Prostate gland (tissue), 2 donors: Measurements from ENCODE around the gene UPP1. TPM values are rescaled to one million over a fixed set of nuclear protein-coding genes. Genes with fewer than 3 reads are reported as not detected.
A peak's percentile ranks its signal among the peaks of the same experiment; 100 is the strongest.

Experiments used
- DNase-seq: peaks from one replicate; pipeline ENCODE4 v3.0.0-alpha.2; 2019; ENCODE audit warnings: low spot score
- H3K27ac ChIP-seq, 2 donors: fragments of 200-600 bp; sonication (generic); 2 replicates each; pipeline ENCODE4 v1.5.1; 2017 to 2019
- H3K27me3 ChIP-seq: fragments of 200-600 bp; sonication (generic); replicated peaks from 2 replicates; pipeline ENCODE4 v1.5.1; 2019; ENCODE audit not compliant: insufficient read depth
- H3K36me3 ChIP-seq, 2 donors: fragments of 200-600 bp; sonication (generic); 1 replicate in 1 of 2; 2 replicates in 1 of 2; pipeline versions ENCODE4 v1.5.1 to v1.8.1; 2017 to 2019
- H3K4me1 ChIP-seq: fragments of 200-600 bp; sonication (generic); replicated peaks from 2 replicates; pipeline ENCODE4 v1.5.1; 2019
- H3K4me3 ChIP-seq, 2 donors: fragments of 200-600 bp; sonication (generic); 2 replicates each; pipeline ENCODE4 v1.5.1; 2017 to 2019
- H3K9me3 ChIP-seq: fragments of 200-600 bp; sonication (generic); 2 replicates; pipeline ENCODE4 v1.5.1; 2017
- POLR2A ChIP-seq: fragments of 450-650 bp; IDR thresholded peaks from one replicate; pipeline ENCODE4 v1.6.1; 2016; ENCODE audit warnings: antibody characterized with exemption, mild to moderate bottlenecking
- POLR2AphosphoS5 ChIP-seq: sonication (generic); formaldehyde crosslinking; IDR thresholded peaks from one replicate; pipeline ENCODE4 v1.6.1; 2017; ENCODE audit warnings: antibody characterized with exemption
- WGBS: methylation state at CpG from one replicate; pipeline ENCODE4 v1.1.5; 2018; 5-methylcytosine and 5-hydroxymethylcytosine counted together
- intact Hi-C: fragments of 100-400 bp; cut with DNase I; formaldehyde crosslinking; loops from one replicate; pipeline ENCODE4 v1.14.2; 2022
- total RNA-seq, 2 donors: library from RNA; depleted of rRNA; stranded (reverse); fragments of >200 nt; gene quantifications; one replicate each; pipeline ENCODE4 v1.1.0, GENCODE V29; 2016
- TF ChIP-seq, protein P1 (sequence below), 4 experiments: fragments of 200-600 bp in 2 of 4; fragments of 450-650 bp in 2 of 4; sonication (generic) in 2 of 4; IDR thresholded peaks; 1 replicate in 3 of 4; 2 replicates in 1 of 4; pipeline ENCODE4 v1.5.1; 2016 to 2019; ENCODE audit warnings: antibody characterized with exemption in 4 of 4, mild to moderate bottlenecking in 2 of 4, moderate library complexity in 2 of 4

Gene UPP1
- total RNA-seq = 10 to 100 TPM in 1 of 2 donors, 1 to 10 TPM in 1; 4.9 to 13.0 TPM

- intact Hi-C loops = no loop called here
- WGBS = 3% methylated on average over 30 of the region's 96 CpGs
- no peaks in the 10 kb centered on the region for H3K9me3 ChIP-seq
- TF ChIP-seq POLR2A (peak; percentile 81), POLR2AphosphoS5 (no peak)
- TF ChIP-seq, protein P1, sequence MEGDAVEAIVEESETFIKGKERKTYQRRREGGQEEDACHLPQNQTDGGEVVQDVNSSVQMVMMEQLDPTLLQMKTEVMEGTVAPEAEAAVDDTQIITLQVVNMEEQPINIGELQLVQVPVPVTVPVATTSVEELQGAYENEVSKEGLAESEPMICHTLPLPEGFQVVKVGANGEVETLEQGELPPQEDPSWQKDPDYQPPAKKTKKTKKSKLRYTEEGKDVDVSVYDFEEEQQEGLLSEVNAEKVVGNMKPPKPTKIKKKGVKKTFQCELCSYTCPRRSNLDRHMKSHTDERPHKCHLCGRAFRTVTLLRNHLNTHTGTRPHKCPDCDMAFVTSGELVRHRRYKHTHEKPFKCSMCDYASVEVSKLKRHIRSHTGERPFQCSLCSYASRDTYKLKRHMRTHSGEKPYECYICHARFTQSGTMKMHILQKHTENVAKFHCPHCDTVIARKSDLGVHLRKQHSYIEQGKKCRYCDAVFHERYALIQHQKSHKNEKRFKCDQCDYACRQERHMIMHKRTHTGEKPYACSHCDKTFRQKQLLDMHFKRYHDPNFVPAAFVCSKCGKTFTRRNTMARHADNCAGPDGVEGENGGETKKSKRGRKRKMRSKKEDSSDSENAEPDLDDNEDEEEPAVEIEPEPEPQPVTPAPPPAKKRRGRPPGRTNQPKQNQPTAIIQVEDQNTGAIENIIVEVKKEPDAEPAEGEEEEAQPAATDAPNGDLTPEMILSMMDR (IDR thresholded peaks at IDR 0.05) = no peak
- H3K27me3 ChIP-seq = no peaks in the 10 kb centered on the region
- DNase-seq = peak; percentile 77
- peak within 1 kb of the TSS; percentile 68 to 78 for H3K27ac ChIP-seq
- H3K36me3 ChIP-seq = peaks cover 0 to 4% of the 10 kb centered on the region in 2 donors
- H3K4me3 ChIP-seq = peak within 1 kb of the TSS; percentile 65 to 71
- H3K4me1 ChIP-seq = no peaks in the 10 kb centered on the region
Measured at GRCh38 chr7:48089046-48090003, at the start of gene UPP1. Gene UPP1 (plus strand): TSS chr7:48089265. CDS start chr7:48094784, 5,519 bp downstream.

- Histone ChIP-seq H3K4me1 (peaks cover under 1% of the 10 kb centered on the region), H3K27ac (no peak overlapping the region), H3K4me3 (no peak overlapping the region), H3K36me3 (no peaks in the 10 kb centered on the region), H3K9me3 (no peaks in the 10 kb centered on the region), H3K27me3 (peaks cover 2% of the 10 kb centered on the region)
- WGBS = 87% methylated on average over 18 of the region's 18 CpGs
- no peak for DNase-seq
- TF ChIP-seq POLR2A (no peak), POLR2AphosphoS5 (no peak)
- TF ChIP-seq, protein P1 (IDR thresholded peaks at IDR 0.05) = no peak
- intact Hi-C loops = no loop called here
Measured at GRCh38 chr7:48040944-48041652, 48.0 kb upstream of the UPP1 start.

GRCh38 chr7:48041653-48041970, 47.5 kb upstream of the UPP1 start:
- Histone ChIP-seq H3K4me1 (no peaks in the 10 kb centered on the region), H3K27ac (no peak overlapping the region), H3K4me3 (no peak overlapping the region), H3K9me3 (no peaks in the 10 kb centered on the region), H3K27me3 (no peaks in the 10 kb centered on the region), H3K36me3 (no peaks in the 10 kb centered on the region)
- WGBS = 56% methylated on average over 3 of the region's 3 CpGs
- intact Hi-C loops = no loop called here
- no peak for DNase-seq
- TF ChIP-seq POLR2AphosphoS5 (no peak), POLR2A (no peak)
- TF ChIP-seq, protein P1 (IDR thresholded peaks at IDR 0.05) = no peak

- H3K27ac ChIP-seq = no peak overlapping the region
- no peak overlapping the region for H3K4me3 ChIP-seq
- no peaks in the 10 kb centered on the region for H3K4me1 ChIP-seq
- intact Hi-C loops = no loop called here
- TF ChIP-seq, protein P1 (IDR thresholded peaks at IDR 0.05) = no peak
- TF ChIP-seq POLR2A (no peak), POLR2AphosphoS5 (no peak)
- H3K27me3 ChIP-seq = no peaks in the 10 kb centered on the region
- H3K9me3 ChIP-seq = no peaks in the 10 kb centered on the region
- H3K36me3 ChIP-seq = no peaks in the 10 kb centered on the region
- WGBS = 37% methylated on average over 3 of the region's 3 CpGs
- DNase-seq = no peak
Measured at GRCh38 chr7:48042216-48042615, 46.8 kb upstream of the UPP1 start.
